ENCODE measurements around the gene RTN4IP1. TPM values are rescaled to one million over a fixed set of nuclear protein-coding genes. Genes with fewer than 3 reads are reported as not detected.
A peak's percentile ranks its signal among the peaks of the same experiment; 100 is the strongest.

Gene RTN4IP1
- total RNA-seq, 2 experiments from 2014 or later: 8.4 to 9.6 TPM

DNA sequence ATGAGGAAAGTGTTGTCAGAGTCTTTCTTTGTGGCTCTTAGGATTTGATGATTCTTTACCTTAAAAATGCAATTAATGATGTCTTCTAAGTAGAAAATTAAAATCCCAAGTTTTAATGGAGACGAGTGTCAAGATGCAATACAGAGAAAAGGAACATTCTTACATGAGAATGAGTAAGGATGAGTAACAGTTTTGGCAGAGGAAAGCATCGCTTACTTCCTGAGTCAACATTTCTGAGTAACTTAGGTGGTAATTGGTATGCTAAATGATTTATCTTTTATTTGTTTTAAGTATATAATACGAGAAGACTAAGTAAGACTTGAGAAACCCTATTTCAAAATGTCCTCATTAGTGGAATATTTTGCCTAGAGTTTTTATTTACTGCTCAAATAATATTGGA is 101.3 kb downstream of the RTN4IP1 start:
- H3K27me3 Mint-ChIP-seq: no peaks in the 10 kb centered on the region

DNA sequence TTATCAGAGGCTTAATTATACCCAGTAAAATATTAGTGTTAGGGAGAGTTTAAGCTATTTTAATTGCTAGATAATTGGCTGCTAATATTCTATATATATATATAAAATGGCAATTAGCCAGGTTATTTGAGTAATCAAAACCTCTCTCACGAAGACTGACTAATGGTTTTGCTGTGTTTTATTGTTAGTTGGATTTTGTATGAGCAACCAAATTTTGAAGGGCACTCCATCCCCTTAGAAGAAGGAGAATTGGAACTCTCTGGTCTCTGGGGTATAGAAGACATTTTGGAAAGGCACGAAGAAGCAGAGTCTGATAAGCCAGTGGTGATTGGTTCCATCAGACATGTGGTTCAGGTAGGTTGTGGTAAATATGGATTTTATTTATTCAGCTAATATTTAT is 102.2 kb downstream of the RTN4IP1 start:
- H3K36me3 Mint-ChIP-seq (ENCODE audit: low read depth): peaks cover 39% of the 10 kb centered on the region
- no peak for DNase-seq
- no peaks in the 10 kb centered on the region for H3K9me3 Mint-ChIP-seq
- TF ChIP-seq, protein P1, sequence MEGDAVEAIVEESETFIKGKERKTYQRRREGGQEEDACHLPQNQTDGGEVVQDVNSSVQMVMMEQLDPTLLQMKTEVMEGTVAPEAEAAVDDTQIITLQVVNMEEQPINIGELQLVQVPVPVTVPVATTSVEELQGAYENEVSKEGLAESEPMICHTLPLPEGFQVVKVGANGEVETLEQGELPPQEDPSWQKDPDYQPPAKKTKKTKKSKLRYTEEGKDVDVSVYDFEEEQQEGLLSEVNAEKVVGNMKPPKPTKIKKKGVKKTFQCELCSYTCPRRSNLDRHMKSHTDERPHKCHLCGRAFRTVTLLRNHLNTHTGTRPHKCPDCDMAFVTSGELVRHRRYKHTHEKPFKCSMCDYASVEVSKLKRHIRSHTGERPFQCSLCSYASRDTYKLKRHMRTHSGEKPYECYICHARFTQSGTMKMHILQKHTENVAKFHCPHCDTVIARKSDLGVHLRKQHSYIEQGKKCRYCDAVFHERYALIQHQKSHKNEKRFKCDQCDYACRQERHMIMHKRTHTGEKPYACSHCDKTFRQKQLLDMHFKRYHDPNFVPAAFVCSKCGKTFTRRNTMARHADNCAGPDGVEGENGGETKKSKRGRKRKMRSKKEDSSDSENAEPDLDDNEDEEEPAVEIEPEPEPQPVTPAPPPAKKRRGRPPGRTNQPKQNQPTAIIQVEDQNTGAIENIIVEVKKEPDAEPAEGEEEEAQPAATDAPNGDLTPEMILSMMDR (IDR thresholded peaks at IDR 0.05): no peak
- no peak overlapping the region for H3K4me3 Mint-ChIP-seq
- H3K4me1 Mint-ChIP-seq (ENCODE audit: low read depth): peaks cover 72% of the 10 kb centered on the region
- peak overlapping the region; percentile 74 for H3K27ac Mint-ChIP-seq
- ATAC-seq: no peak
- ChIA-PET POLR2A (no interaction called here), CTCF (interaction anchor here (9.0 kb wide), 1 partner anchor 16 kb away, joined by 80 read pairs; no protein-coding TSS in a partner anchor)
- H3K27me3 Mint-ChIP-seq: no peaks in the 10 kb centered on the region
- intact Hi-C loops (cut with micrococcal nuclease): no loop called here

More for the DNA sequence above, 101.3 kb downstream of the RTN4IP1 start:
- Mint-ChIP-seq H3K9me3 (no peaks in the 10 kb centered on the region), H3K4me3 (peak overlapping the region; percentile 36), H3K27ac (peak overlapping the region; percentile 92), H3K36me3 (ENCODE audit: low read depth) (peaks cover 46% of the 10 kb centered on the region), H3K4me1 (ENCODE audit: low read depth) (peaks cover 74% of the 10 kb centered on the region)
- peak; percentile 45 for ATAC-seq
- CTCF ChIA-PET: interaction anchor here (9.0 kb wide), 1 partner anchor 16 kb away, joined by 80 read pairs; no protein-coding TSS in a partner anchor
- no peak for DNase-seq
- TF ChIP-seq, protein P1 (IDR thresholded peaks at IDR 0.05): no peak
- POLR2A ChIA-PET: no interaction called here
- intact Hi-C loops (cut with micrococcal nuclease): no loop called here

DNA sequence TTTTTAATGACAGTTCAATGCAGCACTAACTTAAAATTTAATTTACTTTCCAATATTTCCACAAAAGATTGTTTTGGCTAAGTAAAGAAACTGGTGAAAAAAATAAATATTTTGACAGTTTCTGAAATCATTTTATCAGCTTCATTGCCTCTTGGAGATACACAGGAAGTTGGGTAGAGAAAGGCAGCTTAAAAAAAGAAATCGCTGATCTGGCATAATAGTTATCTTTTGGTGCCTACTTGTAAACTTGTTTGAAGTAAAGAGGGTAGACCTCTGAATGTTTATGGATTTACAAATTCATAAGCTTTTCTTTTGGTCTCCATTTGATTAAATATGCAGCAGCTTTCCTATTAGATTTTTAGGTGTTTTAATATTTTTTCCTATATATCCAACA is 103.4 kb downstream of the RTN4IP1 start:
- POLR2A ChIA-PET: interaction anchor here (1.0 to 3.3 kb wide), 4 partner anchors 9 to 20 kb away, joined by 3 to 13 read pairs (median 7); no protein-coding TSS in a partner anchor

DNA sequence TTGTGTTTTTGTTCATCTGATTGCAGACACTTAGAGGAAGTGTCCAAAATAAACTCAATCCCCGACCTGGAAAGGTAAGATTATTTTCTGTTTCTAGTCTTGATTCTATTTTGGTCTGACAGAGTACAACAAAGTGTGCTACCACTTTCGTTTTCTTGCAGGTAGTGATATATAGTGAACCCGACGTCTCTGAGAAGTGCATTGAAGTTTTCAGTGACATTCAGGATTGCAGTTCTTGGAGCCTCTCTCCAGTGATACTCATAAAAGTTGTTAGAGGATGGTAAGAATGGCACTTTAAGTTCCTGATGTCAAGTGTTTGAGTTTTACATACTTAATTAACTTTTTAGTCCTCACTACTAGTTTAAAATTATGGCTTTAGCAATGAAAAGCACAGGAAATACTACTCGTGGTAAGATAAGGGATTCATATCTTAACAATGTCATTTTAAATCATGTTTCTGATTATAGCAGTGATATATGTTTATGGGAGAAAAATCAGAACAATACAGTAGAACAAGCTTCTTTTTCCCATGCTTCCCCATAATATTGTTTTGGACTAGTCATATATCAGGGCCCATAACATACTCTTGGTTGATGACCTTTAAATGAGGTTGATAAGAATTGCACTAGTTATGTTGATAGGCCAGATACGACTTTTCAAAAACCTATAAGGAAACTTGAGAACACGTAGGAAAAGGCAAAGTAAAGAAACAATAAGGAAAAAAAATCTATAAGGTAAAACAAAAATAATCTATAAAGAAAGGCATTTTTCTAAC is 104.0 kb downstream of the RTN4IP1 start:
- intact Hi-C loops (cut with micrococcal nuclease): no loop called here
- peak overlapping the region; percentile 90 for H3K27ac Mint-ChIP-seq
- DNase-seq: no peak
- peaks cover 35% of the 10 kb centered on the region for H3K36me3 Mint-ChIP-seq (ENCODE audit: low read depth)
- no peaks in the 10 kb centered on the region for H3K9me3 Mint-ChIP-seq
- ChIA-PET POLR2A (interaction anchor here (1.0 to 3.3 kb wide), 5 partner anchors 8 to 20 kb away, joined by 3 to 13 read pairs (median 4); no protein-coding TSS in a partner anchor), CTCF (interaction anchor here (0.8 to 9.0 kb wide), 6 partner anchors 8 to 41 kb away, joined by 3 to 80 read pairs (median 3); no protein-coding TSS in a partner anchor)
- H3K27me3 Mint-ChIP-seq: no peaks in the 10 kb centered on the region
- peak overlapping the region; percentile 77 for H3K4me3 Mint-ChIP-seq
- H3K4me1 Mint-ChIP-seq (ENCODE audit: low read depth): peaks cover 70% of the 10 kb centered on the region
- ATAC-seq: peak; percentile 31
- TF ChIP-seq, protein P1 (IDR thresholded peaks at IDR 0.05): no peak

More for the DNA sequence above, 103.4 kb downstream of the RTN4IP1 start:
- H3K36me3 Mint-ChIP-seq (ENCODE audit: low read depth): peaks cover 38% of the 10 kb centered on the region
- no peak for ATAC-seq
- DNase-seq: no peak
- CTCF ChIA-PET: interaction anchor here (0.8 to 9.0 kb wide), 4 partner anchors 14 to 41 kb away, joined by 3 to 80 read pairs (median 3); no protein-coding TSS in a partner anchor
- H3K27me3 Mint-ChIP-seq: no peaks in the 10 kb centered on the region
- TF ChIP-seq, protein P1 (IDR thresholded peaks at IDR 0.05): no peak
- peaks cover 74% of the 10 kb centered on the region for H3K4me1 Mint-ChIP-seq (ENCODE audit: low read depth)
- intact Hi-C loops (cut with micrococcal nuclease): no loop called here
- H3K27ac Mint-ChIP-seq: peak overlapping the region; percentile 90
- no peaks in the 10 kb centered on the region for H3K9me3 Mint-ChIP-seq
- H3K4me3 Mint-ChIP-seq: peak overlapping the region; percentile 77
